ENCODE measurements around the gene CSNK1G1.
"Not testable (repeated sequence)": the region's sequence is repeated elsewhere in the genome, so short reads cannot be mapped to it uniquely, and the experiment has no call there.

The CSNK1G1 gene

DNA sequence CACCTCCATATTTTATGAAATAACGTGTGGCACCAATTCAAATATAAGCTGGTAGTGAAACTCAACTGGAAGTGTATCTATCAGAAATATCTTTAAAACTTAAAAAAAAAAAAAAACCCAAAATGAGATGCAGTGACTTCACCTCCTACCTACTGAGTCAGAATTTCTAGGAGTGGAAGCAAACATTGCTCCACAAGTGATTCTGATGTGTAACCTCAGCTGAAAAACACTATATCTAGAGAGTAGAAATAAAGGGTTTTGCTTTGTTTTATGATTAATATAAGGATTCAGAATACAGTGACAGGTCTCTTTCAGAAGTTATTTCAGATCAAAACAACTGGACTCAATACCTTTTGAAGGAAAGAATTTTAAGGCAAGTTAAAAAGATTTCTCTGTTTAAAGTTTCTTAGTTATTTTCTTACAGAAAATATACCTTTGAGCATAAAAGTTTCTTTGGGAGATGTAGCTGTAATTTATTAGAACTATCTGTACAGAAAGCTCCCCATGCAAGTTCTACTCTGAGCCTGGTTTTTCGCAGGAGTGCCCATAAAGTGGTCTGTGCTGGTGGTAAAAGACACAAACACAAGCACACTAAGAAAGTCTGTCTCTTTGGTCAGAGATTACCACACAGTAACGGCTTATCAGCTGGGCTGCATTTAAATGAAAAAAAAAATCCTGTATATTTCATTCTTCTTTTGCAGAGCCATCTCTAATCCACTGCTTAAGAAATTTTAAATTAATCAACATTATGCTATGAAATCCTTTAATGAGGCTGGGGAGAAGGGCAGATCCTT, 133.2 kb downstream of the CSNK1G1 start:
- peak; percentile 35 for DNase-seq (ENCODE audit: low read depth)
- no peak overlapping the region for H3K4me3 ChIP-seq (ENCODE audit: control insufficient read depth, low read depth, low read length)
- TF ChIP-seq, protein P1, sequence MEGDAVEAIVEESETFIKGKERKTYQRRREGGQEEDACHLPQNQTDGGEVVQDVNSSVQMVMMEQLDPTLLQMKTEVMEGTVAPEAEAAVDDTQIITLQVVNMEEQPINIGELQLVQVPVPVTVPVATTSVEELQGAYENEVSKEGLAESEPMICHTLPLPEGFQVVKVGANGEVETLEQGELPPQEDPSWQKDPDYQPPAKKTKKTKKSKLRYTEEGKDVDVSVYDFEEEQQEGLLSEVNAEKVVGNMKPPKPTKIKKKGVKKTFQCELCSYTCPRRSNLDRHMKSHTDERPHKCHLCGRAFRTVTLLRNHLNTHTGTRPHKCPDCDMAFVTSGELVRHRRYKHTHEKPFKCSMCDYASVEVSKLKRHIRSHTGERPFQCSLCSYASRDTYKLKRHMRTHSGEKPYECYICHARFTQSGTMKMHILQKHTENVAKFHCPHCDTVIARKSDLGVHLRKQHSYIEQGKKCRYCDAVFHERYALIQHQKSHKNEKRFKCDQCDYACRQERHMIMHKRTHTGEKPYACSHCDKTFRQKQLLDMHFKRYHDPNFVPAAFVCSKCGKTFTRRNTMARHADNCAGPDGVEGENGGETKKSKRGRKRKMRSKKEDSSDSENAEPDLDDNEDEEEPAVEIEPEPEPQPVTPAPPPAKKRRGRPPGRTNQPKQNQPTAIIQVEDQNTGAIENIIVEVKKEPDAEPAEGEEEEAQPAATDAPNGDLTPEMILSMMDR (conservative IDR thresholded peaks at IDR 0.05; ENCODE audit: control insufficient read depth, insufficient read depth, low read depth, low read length): no peak

GRCh38 chr15:64221911-64222310, 134.1 kb downstream of the CSNK1G1 start:
- not testable (repeated sequence) for H3K4me3 ChIP-seq (ENCODE audit: control insufficient read depth, low read depth, low read length)

DNA sequence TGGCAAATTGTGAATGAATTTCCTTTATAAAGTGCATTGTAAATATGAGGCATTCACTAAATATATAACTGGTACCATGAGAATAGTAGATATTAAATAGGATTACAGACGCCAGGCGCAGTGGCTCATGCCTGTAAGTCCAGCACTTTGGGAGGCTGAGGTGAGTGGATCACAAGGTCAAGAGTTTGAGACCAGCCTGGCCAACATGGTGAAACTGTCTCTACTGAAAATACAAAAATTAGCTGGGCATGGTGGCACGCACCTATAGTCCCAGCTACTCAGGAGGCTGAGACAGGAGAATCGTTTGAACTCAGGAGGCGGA, 138.6 kb downstream of the CSNK1G1 start:
- DNase-seq (ENCODE audit: low read depth); H3K4me3 ChIP-seq (ENCODE audit: control insufficient read depth, low read depth, low read length): not testable (repeated sequence)

More at GRCh38 chr15:64221911-64222310, 134.1 kb downstream of the CSNK1G1 start:
- not testable (repeated sequence) for DNase-seq (ENCODE audit: low read depth)

DNA sequence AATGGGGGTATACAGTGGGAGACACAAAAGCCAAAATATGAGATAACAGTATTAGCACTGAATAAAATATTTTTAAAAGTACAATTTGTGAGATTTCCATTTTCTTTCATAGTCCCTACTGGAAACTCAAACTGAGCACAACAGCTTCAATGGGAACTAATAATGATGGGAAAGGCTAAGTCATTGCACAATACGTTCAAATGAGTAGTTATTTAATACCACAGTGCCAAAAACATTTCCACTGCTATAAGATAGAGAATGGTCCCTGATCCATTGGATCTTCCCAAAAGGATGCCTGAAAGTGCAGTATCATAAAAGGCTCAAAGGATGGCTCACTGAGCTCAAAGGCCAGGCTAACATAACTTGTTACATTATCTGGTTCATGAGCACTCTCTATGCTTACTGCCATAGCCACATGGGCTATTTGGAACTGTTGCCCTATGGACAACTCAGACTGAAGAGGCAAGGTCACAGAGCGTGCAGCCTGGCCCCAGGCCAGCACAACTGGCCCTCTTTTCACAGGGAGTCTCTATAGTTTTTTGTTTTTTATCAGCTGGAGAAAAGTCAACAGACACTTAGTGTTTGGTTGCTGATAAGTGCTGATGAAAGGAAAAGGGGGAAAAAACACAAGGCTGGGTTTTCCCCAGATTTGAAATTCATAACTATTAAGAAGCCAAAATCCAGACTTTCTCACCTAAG, 139.1 kb downstream of the CSNK1G1 start:
- DNase-seq (ENCODE audit: low read depth): peak; percentile 36

DNA sequence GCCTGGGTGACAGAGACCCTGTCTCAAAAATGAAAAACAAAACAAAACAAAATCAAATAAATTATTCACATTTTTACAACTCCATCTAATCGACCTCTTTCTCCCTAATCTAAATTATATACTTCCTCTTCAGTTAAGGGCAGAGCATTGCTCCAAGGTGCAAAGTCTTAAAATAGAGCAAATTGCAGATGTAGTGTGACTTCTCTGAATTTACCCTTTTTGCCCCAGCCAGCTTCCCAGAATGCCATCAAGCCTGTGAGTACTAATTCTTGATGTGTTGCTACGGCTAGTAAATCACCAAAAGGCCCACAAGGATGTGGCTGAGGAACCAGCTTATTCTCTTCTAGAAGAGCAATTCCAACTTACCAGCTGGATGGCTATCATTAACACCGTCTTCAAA, 139.8 kb downstream of the CSNK1G1 start:
- H3K4me3 ChIP-seq (ENCODE audit: control insufficient read depth, low read depth, low read length): no peak overlapping the region
- no peak for DNase-seq (ENCODE audit: low read depth)
- TF ChIP-seq, protein P1 (conservative IDR thresholded peaks at IDR 0.05; ENCODE audit: control insufficient read depth, insufficient read depth, low read depth, low read length): no peak

More for the DNA sequence above, 139.1 kb downstream of the CSNK1G1 start:
- no peak overlapping the region for H3K4me3 ChIP-seq (ENCODE audit: control insufficient read depth, low read depth, low read length)
- TF ChIP-seq, protein P1 (conservative IDR thresholded peaks at IDR 0.05; ENCODE audit: control insufficient read depth, insufficient read depth, low read depth, low read length): no peak

DNA sequence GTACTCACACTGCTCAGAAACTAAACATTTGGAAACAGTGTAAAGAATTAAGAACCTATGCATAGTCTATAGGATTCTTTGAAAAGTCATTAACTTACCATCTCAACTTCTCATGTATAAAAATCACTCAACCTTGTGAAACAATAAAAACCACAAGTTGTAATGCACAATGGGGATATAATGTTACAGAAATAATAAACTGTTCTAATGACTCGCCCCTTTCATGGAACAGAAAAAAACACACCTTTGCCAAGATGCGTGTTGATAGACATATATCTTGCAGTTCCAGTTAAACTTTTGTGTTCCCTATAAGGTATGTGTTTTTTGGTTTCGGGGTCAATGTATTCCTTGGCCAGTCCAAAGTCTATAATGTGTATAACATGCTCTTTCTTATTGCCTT, 142.3 kb downstream of the CSNK1G1 start:
- DNase-seq (ENCODE audit: low read depth): peak; percentile 41
- TF ChIP-seq, protein P1 (conservative IDR thresholded peaks at IDR 0.05; ENCODE audit: control insufficient read depth, insufficient read depth, low read depth, low read length): no peak
- H3K4me3 ChIP-seq (ENCODE audit: control insufficient read depth, low read depth, low read length): no peak overlapping the region

GRCh38 chr15:64211696-64212095, 144.3 kb downstream of the CSNK1G1 start:
- DNase-seq (ENCODE audit: low read depth): no peak
- TF ChIP-seq, protein P1 (conservative IDR thresholded peaks at IDR 0.05; ENCODE audit: control insufficient read depth, insufficient read depth, low read depth, low read length): no peak
- H3K4me3 ChIP-seq (ENCODE audit: control insufficient read depth, low read depth, low read length): no peak overlapping the region
